NT2/D1 (cell line): ENCODE measurements around the gene RFESD.

Experiments
- SUZ12 ChIP-seq: IDR thresholded peaks from 2 replicates; pipeline ENCODE4 v1.6.1; 2011; ENCODE audit not compliant: insufficient read length, insufficient read depth; ENCODE audit errors: extremely low read depth
- ZNF274 ChIP-seq: IDR thresholded peaks from 2 replicates; pipeline ENCODE4 v1.6.1; 2011; ENCODE audit warnings: mild to moderate bottlenecking, low read depth, low read length

GRCh38 chr5:95690333-95690732 is 43.8 kb downstream of the RFESD start:
- TF ChIP-seq SUZ12 (no peak), ZNF274 (no peak)
